H9 (cell line): ENCODE measurements around the gene FRMD4B. TPM values are rescaled to one million over a fixed set of nuclear protein-coding genes. Genes with fewer than 3 reads are reported as not detected.
A peak's percentile ranks its signal among the peaks of the same experiment; 100 is the strongest.

ENCODE experiments used
- DNase-seq: peaks from one replicate; pipeline ENCODE4 v3.0.0-alpha.2; 2017
- H2AFZ ChIP-seq: one replicate; pipeline ENCODE4 v1.6.1; 2013; ENCODE audit warnings: mild to moderate bottlenecking, low read length, control low read depth, moderate library complexity
- H2AK5ac ChIP-seq: 2 replicates; pipeline ENCODE4 v1.6.1; 2013; ENCODE audit warnings: low read length, control low read depth, mixed read lengths; ENCODE audit not compliant: insufficient read length
- H2BK120ac ChIP-seq: one replicate; pipeline ENCODE4 v1.6.1; 2013; ENCODE audit warnings: low read depth, mild to moderate bottlenecking, low read length, control low read depth, inconsistent platforms; ENCODE audit not compliant: poor library complexity, severe bottlenecking
- H2BK12ac ChIP-seq: 2 replicates; pipeline ENCODE4 v1.6.1; 2013; ENCODE audit warnings: low read length, control low read depth, mixed read lengths, low read depth; ENCODE audit not compliant: insufficient read length
- H2BK15ac ChIP-seq: 2 replicates; pipeline ENCODE4 v1.6.1; 2013; ENCODE audit warnings: low read depth, low read length, control low read depth
- H2BK20ac ChIP-seq: one replicate; pipeline ENCODE4 v1.6.1; 2013; ENCODE audit warnings: low read depth, mild to moderate bottlenecking, low read length, control low read depth, inconsistent platforms; ENCODE audit not compliant: poor library complexity, severe bottlenecking
- H2BK5ac ChIP-seq: 2 replicates; pipeline ENCODE4 v1.6.1; 2013; ENCODE audit warnings: low read length, control low read depth, mixed read lengths; ENCODE audit not compliant: insufficient read length
- H3K14ac ChIP-seq: 2 replicates; pipeline ENCODE4 v1.6.1; 2013; ENCODE audit warnings: low read length, control low read depth; ENCODE audit not compliant: insufficient read depth
- H3K18ac ChIP-seq: 2 replicates; pipeline ENCODE4 v1.6.1; 2013; ENCODE audit warnings: low read depth, mild to moderate bottlenecking, mixed read lengths, low read length, control low read depth; ENCODE audit not compliant: insufficient read length
- H3K23ac ChIP-seq: 2 replicates; pipeline ENCODE4 v1.6.1; 2013; ENCODE audit warnings: low read length, control low read depth, mixed read lengths, low read depth; ENCODE audit not compliant: insufficient read length
- H3K23me2 ChIP-seq: 2 replicates; pipeline ENCODE4 v1.6.1; 2013; ENCODE audit warnings: low read depth, mild to moderate bottlenecking, mixed read lengths, low read length, control low read depth; ENCODE audit not compliant: insufficient read length, poor library complexity, severe bottlenecking
- H3K27ac ChIP-seq: 2 replicates; pipeline ENCODE4 v1.5.1; 2013; ENCODE audit warnings: low read length, control low read depth, mixed read lengths, low read depth; ENCODE audit not compliant: insufficient read length
- H3K27me3 ChIP-seq: 2 replicates; pipeline ENCODE4 v1.6.1; 2013; ENCODE audit warnings: low read length, control low read depth, inconsistent platforms; ENCODE audit not compliant: insufficient read depth
- H3K4ac ChIP-seq: 2 replicates; pipeline ENCODE4 v1.6.1; 2013; ENCODE audit warnings: low read depth, mild to moderate bottlenecking, control low read depth, inconsistent platforms, low read length, moderate library complexity
- H3K4me1 ChIP-seq: 2 replicates; pipeline ENCODE4 v1.6.1; 2013; ENCODE audit warnings: low read length, control low read depth, inconsistent platforms; ENCODE audit not compliant: insufficient read depth
- H3K4me2 ChIP-seq: 2 replicates; pipeline ENCODE4 v1.6.1; 2013; ENCODE audit warnings: low read length, control low read depth, mixed read lengths; ENCODE audit not compliant: insufficient read length, insufficient read depth
- H3K56ac ChIP-seq: 2 replicates; pipeline ENCODE4 v1.6.1; 2013; ENCODE audit warnings: low read depth, mild to moderate bottlenecking, mixed read lengths, low read length, control low read depth; ENCODE audit not compliant: insufficient read length
- H3K79me1 ChIP-seq: 2 replicates; pipeline ENCODE4 v1.6.1; 2013; ENCODE audit warnings: low read depth, mild to moderate bottlenecking, moderate library complexity, low read length, control low read depth, inconsistent platforms; ENCODE audit not compliant: insufficient read depth, poor library complexity, severe bottlenecking
- H3K79me2 ChIP-seq: 2 replicates; pipeline ENCODE4 v1.6.1; 2013; ENCODE audit warnings: low read length, control low read depth, inconsistent platforms; ENCODE audit not compliant: insufficient read depth
- H3K9ac ChIP-seq: 2 replicates; pipeline ENCODE4 v1.6.1; 2013; ENCODE audit warnings: low read length, control low read depth, mixed read lengths; ENCODE audit not compliant: insufficient read length; ENCODE audit errors: extremely low read depth
- H3K9me3 ChIP-seq: one replicate; pipeline ENCODE4 v1.6.1; 2013; ENCODE audit warnings: low read depth, low read length, inconsistent platforms; ENCODE audit not compliant: control insufficient read depth
- H3T11ph ChIP-seq: one replicate; pipeline ENCODE4 v1.6.1; 2013; ENCODE audit warnings: mild to moderate bottlenecking, low read length, control low read depth, inconsistent platforms
- H4K20me1 ChIP-seq: one replicate; pipeline ENCODE4 v1.6.1; 2013; ENCODE audit not compliant: control insufficient read depth, insufficient read length, insufficient read depth
- H4K5ac ChIP-seq: 2 replicates; pipeline ENCODE4 v1.6.1; 2013; ENCODE audit warnings: low read depth, mild to moderate bottlenecking, mixed read lengths, low read length, control low read depth; ENCODE audit not compliant: insufficient read length
- H4K8ac ChIP-seq: replicated peaks from 2 replicates; pipeline ENCODE4 v1.6.1; 2013; ENCODE audit warnings: low read length, control low read depth, mixed read lengths, low read depth; ENCODE audit not compliant: insufficient read length
- H4K91ac ChIP-seq: 2 replicates; pipeline ENCODE4 v1.6.1; 2013; ENCODE audit warnings: low read depth, mild to moderate bottlenecking, moderate library complexity, mixed read lengths, low read length, control low read depth; ENCODE audit not compliant: insufficient read length
- H3K27ac Mint-ChIP-seq, 3 experiments: 2 replicates in 2 of 3; 3 replicates in 1 of 3; pipeline ENCODE4 v1.8.0; 2020 to 2021; ENCODE audit warnings: mixed read lengths in 3 of 3, mild to moderate bottlenecking in 1 of 3, moderate library complexity in 1 of 3
- H3K27me3 Mint-ChIP-seq: 2 replicates; pipeline ENCODE4 v1.8.0; 2021; ENCODE audit warnings: low read depth, mild to moderate bottlenecking, moderate library complexity, mixed read lengths
- H3K36me3 Mint-ChIP-seq, 3 experiments: 2 replicates in 2 of 3; 3 replicates in 1 of 3; pipeline ENCODE4 v1.8.0; 2020 to 2021; ENCODE audit warnings: low read depth in 3 of 3, mixed read lengths in 3 of 3; ENCODE audit not compliant: insufficient read depth in 1 of 3
- H3K4me1 Mint-ChIP-seq, 2 experiments: 2 replicates each; pipeline ENCODE4 v1.8.0; 2020; ENCODE audit warnings: mixed read lengths in 2 of 2
- H3K4me3 Mint-ChIP-seq, 2 experiments: 2 replicates in 1 of 2; 3 replicates in 1 of 2; pipeline ENCODE4 v1.8.0; 2020 to 2021; ENCODE audit warnings: mild to moderate bottlenecking in 2 of 2, mixed read lengths in 2 of 2, moderate library complexity in 1 of 2
- H3K9me3 Mint-ChIP-seq, 2 experiments: 2 replicates in 1 of 2; 3 replicates in 1 of 2; pipeline ENCODE4 v1.8.0; 2020; ENCODE audit warnings: mild to moderate bottlenecking in 2 of 2, mixed read lengths in 2 of 2, moderate library complexity in 1 of 2
- CTCF ChIP-seq: fragments of 200-600 bp; sonication (generic); conservative IDR thresholded peaks from 3 replicates; pipeline ENCODE4 v1.8.0; 2021; ENCODE audit warnings: antibody characterized with exemption, mild to moderate bottlenecking
- WGBS: extraction: QIAGEN DNeasy Blood & Tissue Kit; methylation state at CpG from one replicate; pipeline ENCODE4 v1.1.7; 2013; ENCODE audit warnings: missing lambda C conversion rate, low lambda C conversion rate, mixed read lengths; ENCODE audit not compliant: insufficient read length; ENCODE audit errors: extremely low coverage; 5-methylcytosine and 5-hydroxymethylcytosine counted together
- total RNA-seq: library from RNA; stranded (reverse); gene quantifications from 2 replicates; pipeline ENCODE4 v1.2.1, GENCODE V29; 2021

FRMD4B gene
- total RNA-seq, 1 experiment from 2014 or later: 3.4 TPM

- Histone ChIP-seq H3K23ac (no peak overlapping the region), H3K23me2 (no peaks in the 10 kb centered on the region), H3K27ac (no peak overlapping the region), H2AFZ (no peak overlapping the region), H2AK5ac (no peak overlapping the region), H3K14ac (no peak overlapping the region), H2BK120ac (no peak overlapping the region), H2BK5ac (no peak overlapping the region), H3K79me2 (no peaks in the 10 kb centered on the region), H3T11ph (no peak overlapping the region), H3K4ac (no peak overlapping the region), H3K27me3 (no peaks in the 10 kb centered on the region), H4K8ac (no peak overlapping the region), H2BK12ac (no peak overlapping the region), H4K20me1 (no peaks in the 10 kb centered on the region), H4K5ac (no peak overlapping the region), H2BK20ac (no peak overlapping the region), H2BK15ac (no peak overlapping the region), H3K9ac (no peak overlapping the region), H4K91ac (no peak overlapping the region), H3K9me3 (no peaks in the 10 kb centered on the region), H3K56ac (no peak overlapping the region), H3K79me1 (no peaks in the 10 kb centered on the region), H3K4me2 (no peak overlapping the region), H3K18ac (no peak overlapping the region), H3K4me1 (peaks cover 2% of the 10 kb centered on the region; the same call in 1 of the 2 replicates)
- no peak for TF ChIP-seq CTCF
- Mint-ChIP-seq H3K9me3 (no peaks in the 10 kb centered on the region), H3K4me1 (peaks cover 7 to 8% of the 10 kb centered on the region in 2 experiments), H3K27ac (peak overlapping the region in 1 of 3 experiments; percentile 70; a peak in 1 of 7 replicates), H3K36me3 (no peaks in the 10 kb centered on the region), H3K4me3 (no peak overlapping the region), H3K27me3 (no peaks in the 10 kb centered on the region)
- no peak for DNase-seq
- no CpG with 5 or more reads among the region's 6 CpGs for WGBS
These were observed 153.9 kb downstream of the FRMD4B start for GRCh38 chr3:69231929-69232440.
